SK-N-SH treated with all-trans-retinoic acid at 6 μM for 48 hours (cell line): ENCODE data around the gene PRKCB.
"Not testable (repeated sequence)": the region's sequence is repeated elsewhere in the genome, so short reads cannot be mapped to it uniquely, and the experiment has no call there.

Experiments
- ATAC-seq: fragments of 200-7000 bp; cut with Tn5 transposase; 3 replicates; pipeline ENCODE4 v1.9.1; 2020; ENCODE audit warnings: mild to moderate bottlenecking, moderate library complexity
- ARNTL ChIP-seq: fragments of 450-650 bp; formaldehyde crosslinking; IDR thresholded peaks from 2 replicates; pipeline ENCODE4 v1.5.0; 2020; ENCODE audit warnings: low read depth, mild to moderate bottlenecking, moderate library complexity, borderline replicate concordance
- BACH2 ChIP-seq: fragments of 250-450 bp; sonication (Bioruptor Pico); IDR thresholded peaks from 2 replicates; pipeline ENCODE4 v1.9.0; 2021; ENCODE audit warnings: mild to moderate bottlenecking, borderline replicate concordance
- CREB5 ChIP-seq: fragments of 250-450 bp; sonication (Bioruptor Pico); IDR thresholded peaks from 2 replicates; pipeline ENCODE4 v1.5.1; 2020; ENCODE audit warnings: low read depth, mild to moderate bottlenecking, moderate library complexity
- CSDC2 ChIP-seq: fragments of 250-450 bp; sonication (Bioruptor Pico); IDR thresholded peaks from 2 replicates; pipeline ENCODE4 v1.5.0; 2020; ENCODE audit warnings: mild to moderate bottlenecking, moderate library complexity
- CSRNP3 ChIP-seq: fragments of 250-450 bp; sonication (Bioruptor Pico); IDR thresholded peaks from 2 replicates; pipeline ENCODE4 v1.5.1; 2021; ENCODE audit warnings: mild to moderate bottlenecking, moderate library complexity
- ESRRG ChIP-seq: fragments of 250-450 bp; sonication (Bioruptor Pico); IDR thresholded peaks from 2 replicates; pipeline ENCODE4 v1.6.1; 2021; ENCODE audit warnings: mild to moderate bottlenecking
- GLIS3 ChIP-seq: fragments of 250-450 bp; sonication (Bioruptor Pico); IDR thresholded peaks from 2 replicates; pipeline ENCODE4 v1.5.0; 2020; ENCODE audit warnings: mild to moderate bottlenecking, moderate library complexity
- ISL1 ChIP-seq: fragments of 250-450 bp; sonication (Bioruptor Pico); IDR thresholded peaks from 2 replicates; pipeline ENCODE4 v2.1.2; 2022; ENCODE audit warnings: mild to moderate bottlenecking, moderate library complexity
- OSR1 ChIP-seq: fragments of 250-450 bp; sonication (Bioruptor Pico); IDR thresholded peaks from 2 replicates; pipeline ENCODE4 v1.8.0; 2022; ENCODE audit warnings: moderate library complexity, mild to moderate bottlenecking, inconsistent platforms
- PATZ1 ChIP-seq: fragments of 250-450 bp; sonication (Bioruptor Pico); IDR thresholded peaks from 2 replicates; pipeline ENCODE4 v1.8.0; 2020; ENCODE audit warnings: mild to moderate bottlenecking, moderate library complexity, borderline replicate concordance
- PPARA ChIP-seq: fragments of 250-450 bp; sonication (Bioruptor Pico); IDR thresholded peaks from 2 replicates; pipeline ENCODE4 v1.5.0; 2020; ENCODE audit warnings: mild to moderate bottlenecking, borderline replicate concordance
- RARB ChIP-seq: fragments of 250-450 bp; sonication (Bioruptor Pico); IDR thresholded peaks from 2 replicates; pipeline ENCODE4 v1.8.0; 2021; ENCODE audit warnings: mild to moderate bottlenecking, moderate library complexity
- SNAI2 ChIP-seq: fragments of 250-450 bp; sonication (Bioruptor Pico); IDR thresholded peaks from 2 replicates; pipeline ENCODE4 v1.5.0; 2020; ENCODE audit warnings: mild to moderate bottlenecking, moderate library complexity
- TCF4 ChIP-seq: fragments of 250-450 bp; sonication (Bioruptor Pico); IDR thresholded peaks from 2 replicates; pipeline ENCODE4 v1.8.0; 2021; ENCODE audit warnings: mild to moderate bottlenecking, moderate library complexity, borderline replicate concordance
- TOX ChIP-seq: fragments of 250-450 bp; sonication (Bioruptor Pico); IDR thresholded peaks from 2 replicates; pipeline ENCODE4 v1.8.0; 2021; ENCODE audit warnings: mild to moderate bottlenecking, moderate library complexity, borderline replicate concordance
- ZFP3 ChIP-seq: fragments of 250-450 bp; sonication (Bioruptor Pico); IDR thresholded peaks from 2 replicates; pipeline ENCODE4 v1.5.0; 2020; ENCODE audit warnings: mild to moderate bottlenecking, moderate library complexity
- ZFP30 ChIP-seq: fragments of 450-650 bp; formaldehyde crosslinking; IDR thresholded peaks from 2 replicates; pipeline ENCODE4 v1.5.0; 2022; ENCODE audit warnings: mild to moderate bottlenecking, moderate library complexity
- ZNF565 ChIP-seq: fragments of 450-650 bp; formaldehyde crosslinking; conservative IDR thresholded peaks from 2 replicates; pipeline ENCODE4 v1.5.0; 2020; ENCODE audit warnings: low read depth, mild to moderate bottlenecking, moderate library complexity
- ZNF70 ChIP-seq: fragments of 450-650 bp; formaldehyde crosslinking; IDR thresholded peaks from 2 replicates; pipeline ENCODE4 v1.5.0; 2020; ENCODE audit warnings: mild to moderate bottlenecking, moderate library complexity
- ZNF8 ChIP-seq: fragments of 450-650 bp; formaldehyde crosslinking; IDR thresholded peaks from 2 replicates; pipeline ENCODE4 v1.5.0; 2020; ENCODE audit warnings: mild to moderate bottlenecking, moderate library complexity
- TF ChIP-seq, protein P1 (sequence below): fragments of 250-450 bp; sonication (Bioruptor Pico); IDR thresholded peaks from 2 replicates; pipeline ENCODE4 v1.5.0; 2020; ENCODE audit warnings: mild to moderate bottlenecking, moderate library complexity
- TF ChIP-seq, protein P2 (sequence below): fragments of 250-450 bp; sonication (Bioruptor Pico); IDR thresholded peaks from 2 replicates; pipeline ENCODE4 v1.8.0; 2021; ENCODE audit warnings: low read depth, mild to moderate bottlenecking, moderate library complexity, borderline replicate concordance

PRKCB gene

GRCh38 chr16:23914946-23915530 lies 79.3 kb downstream of the PRKCB start:
- ATAC-seq: no peak
- TF ChIP-seq ZFP3 (CRISPR knock-in tag): no peak
- no peak for TF ChIP-seq PATZ1 (CRISPR knock-in tag)
- TF ChIP-seq GLIS3: no peak
- TF ChIP-seq OSR1: no peak
- no peak for TF ChIP-seq ZNF8 (CRISPR knock-in tag)
- no peak for TF ChIP-seq TOX (CRISPR knock-in tag)
- TF ChIP-seq PPARA (CRISPR knock-in tag): no peak
- TF ChIP-seq CREB5 (CRISPR knock-in tag): no peak
- no peak for TF ChIP-seq ISL1 (CRISPR knock-in tag)
- no peak for TF ChIP-seq ZNF70 (CRISPR knock-in tag)
- TF ChIP-seq, protein P1, sequence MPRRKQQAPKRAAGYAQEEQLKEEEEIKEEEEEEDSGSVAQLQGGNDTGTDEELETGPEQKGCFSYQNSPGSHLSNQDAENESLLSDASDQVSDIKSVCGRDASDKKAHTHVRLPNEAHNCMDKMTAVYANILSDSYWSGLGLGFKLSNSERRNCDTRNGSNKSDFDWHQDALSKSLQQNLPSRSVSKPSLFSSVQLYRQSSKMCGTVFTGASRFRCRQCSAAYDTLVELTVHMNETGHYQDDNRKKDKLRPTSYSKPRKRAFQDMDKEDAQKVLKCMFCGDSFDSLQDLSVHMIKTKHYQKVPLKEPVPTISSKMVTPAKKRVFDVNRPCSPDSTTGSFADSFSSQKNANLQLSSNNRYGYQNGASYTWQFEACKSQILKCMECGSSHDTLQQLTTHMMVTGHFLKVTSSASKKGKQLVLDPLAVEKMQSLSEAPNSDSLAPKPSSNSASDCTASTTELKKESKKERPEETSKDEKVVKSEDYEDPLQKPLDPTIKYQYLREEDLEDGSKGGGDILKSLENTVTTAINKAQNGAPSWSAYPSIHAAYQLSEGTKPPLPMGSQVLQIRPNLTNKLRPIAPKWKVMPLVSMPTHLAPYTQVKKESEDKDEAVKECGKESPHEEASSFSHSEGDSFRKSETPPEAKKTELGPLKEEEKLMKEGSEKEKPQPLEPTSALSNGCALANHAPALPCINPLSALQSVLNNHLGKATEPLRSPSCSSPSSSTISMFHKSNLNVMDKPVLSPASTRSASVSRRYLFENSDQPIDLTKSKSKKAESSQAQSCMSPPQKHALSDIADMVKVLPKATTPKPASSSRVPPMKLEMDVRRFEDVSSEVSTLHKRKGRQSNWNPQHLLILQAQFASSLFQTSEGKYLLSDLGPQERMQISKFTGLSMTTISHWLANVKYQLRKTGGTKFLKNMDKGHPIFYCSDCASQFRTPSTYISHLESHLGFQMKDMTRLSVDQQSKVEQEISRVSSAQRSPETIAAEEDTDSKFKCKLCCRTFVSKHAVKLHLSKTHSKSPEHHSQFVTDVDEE (CRISPR knock-in tag): no peak
- TF ChIP-seq, all 23 proteins: peak for 0

- ATAC-seq: not testable (repeated sequence)
These were observed 80.8 kb downstream of the PRKCB start for GRCh38 chr16:23916552-23916951.

DNA sequence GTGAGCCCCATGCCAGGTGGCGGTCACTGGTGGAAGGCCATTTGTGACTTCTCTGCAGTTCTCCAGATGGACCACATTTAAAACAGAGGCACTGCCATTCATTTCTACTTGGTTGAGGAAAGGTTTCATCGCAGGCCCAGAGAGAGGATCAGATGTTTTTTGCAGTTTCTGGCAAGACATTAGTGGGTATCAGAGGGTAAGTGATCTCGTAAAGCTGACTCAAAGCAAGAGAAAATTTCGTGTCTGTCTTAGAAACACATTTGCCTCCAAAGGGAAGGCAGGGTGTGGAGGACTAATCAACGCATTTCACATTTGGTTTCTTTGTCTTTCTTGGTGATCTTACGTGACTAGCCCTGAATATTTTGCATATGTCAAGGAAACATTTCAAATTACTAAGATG lies 81.8 kb downstream of the PRKCB start:
- no peak for TF ChIP-seq TOX (CRISPR knock-in tag)
- no peak for TF ChIP-seq PPARA (CRISPR knock-in tag)
- no peak for TF ChIP-seq ZNF565 (CRISPR knock-in tag)
- TF ChIP-seq OSR1: no peak
- TF ChIP-seq PATZ1 (CRISPR knock-in tag): no peak
- TF ChIP-seq CSRNP3 (CRISPR knock-in tag): no peak
- TF ChIP-seq ISL1 (CRISPR knock-in tag): no peak
- no peak for TF ChIP-seq RARB (CRISPR knock-in tag)
- no peak for TF ChIP-seq ARNTL (CRISPR knock-in tag)
- TF ChIP-seq, protein P2, sequence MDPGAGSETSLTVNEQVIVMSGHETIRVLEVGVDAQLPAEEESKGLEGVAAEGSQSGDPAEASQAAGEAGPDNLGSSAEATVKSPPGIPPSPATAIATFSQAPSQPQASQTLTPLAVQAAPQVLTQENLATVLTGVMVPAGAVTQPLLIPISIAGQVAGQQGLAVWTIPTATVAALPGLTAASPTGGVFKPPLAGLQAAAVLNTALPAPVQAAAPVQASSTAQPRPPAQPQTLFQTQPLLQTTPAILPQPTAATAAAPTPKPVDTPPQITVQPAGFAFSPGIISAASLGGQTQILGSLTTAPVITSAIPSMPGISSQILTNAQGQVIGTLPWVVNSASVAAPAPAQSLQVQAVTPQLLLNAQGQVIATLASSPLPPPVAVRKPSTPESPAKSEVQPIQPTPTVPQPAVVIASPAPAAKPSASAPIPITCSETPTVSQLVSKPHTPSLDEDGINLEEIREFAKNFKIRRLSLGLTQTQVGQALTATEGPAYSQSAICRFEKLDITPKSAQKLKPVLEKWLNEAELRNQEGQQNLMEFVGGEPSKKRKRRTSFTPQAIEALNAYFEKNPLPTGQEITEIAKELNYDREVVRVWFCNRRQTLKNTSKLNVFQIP (CRISPR knock-in tag): no peak
- TF ChIP-seq ZFP30: no peak
- no peak for TF ChIP-seq ZFP3 (CRISPR knock-in tag)
- no peak for TF ChIP-seq ESRRG (CRISPR knock-in tag)
- no peak for TF ChIP-seq CSDC2 (CRISPR knock-in tag)
- TF ChIP-seq TCF4 (CRISPR knock-in tag): no peak
- TF ChIP-seq, protein P1 (CRISPR knock-in tag): no peak
- TF ChIP-seq SNAI2 (CRISPR knock-in tag): no peak
- TF ChIP-seq BACH2: no peak
- no peak for TF ChIP-seq CREB5 (CRISPR knock-in tag)
- no peak for TF ChIP-seq ZNF70 (CRISPR knock-in tag)
- ATAC-seq: no peak
